Measurements from ENCODE around the gene MED8.

GRCh38 chr1:43372172-43372571, 17.4 kb downstream of the MED8 start:
- TF ChIP-seq CTCF (IDR thresholded peaks at IDR 0.05; ENCODE audit: insufficient read depth, low read length) (no peak), GABPA (IDR thresholded peaks at IDR 0.05; ENCODE audit: low read depth) (no peak), REST (IDR thresholded peaks at IDR 0.05; ENCODE audit: insufficient replicate concordance, low read depth) (no peak)
